Central memory CD8-positive, alpha-beta T cell (primary cell): ENCODE data around the gene HBZ.
"Not testable (repeated sequence)": the region's sequence is repeated elsewhere in the genome, so short reads cannot be mapped to it uniquely, and the experiment has no call there.

ENCODE experiments used
- ATAC-seq: fragments of 150-1000 bp; cut with Tn5 transposase; replicated peaks from 2 replicates; pipeline ENCODE4 v1.10.0; 2022; ENCODE audit warnings: mild to moderate bottlenecking, moderate FRiP score, moderate number of reproducible peaks; ENCODE audit not compliant: poor library complexity, severe bottlenecking; ENCODE audit errors: extremely low read depth
- DNase-seq, 2 donors: peaks; one replicate each; pipeline ENCODE4 v3.0.0; 2021; ENCODE audit warnings: low spot score in 2 of 2
- H3K27ac Mint-ChIP-seq: one replicate; pipeline ENCODE4 v1.8.0; 2022; ENCODE audit warnings: low read depth, mild to moderate bottlenecking, moderate library complexity, mixed read lengths
- H3K27me3 Mint-ChIP-seq: one replicate; pipeline ENCODE4 v1.8.0; 2022; ENCODE audit warnings: mixed read lengths
- H3K36me3 Mint-ChIP-seq: one replicate; pipeline ENCODE4 v1.8.0; 2022; ENCODE audit warnings: mild to moderate bottlenecking, moderate library complexity, mixed read lengths; ENCODE audit not compliant: insufficient read depth
- H3K4me1 Mint-ChIP-seq: one replicate; pipeline ENCODE4 v1.8.0; 2022; ENCODE audit warnings: mixed read lengths
- H3K4me3 Mint-ChIP-seq: one replicate; pipeline ENCODE4 v1.8.0; 2022; ENCODE audit warnings: mild to moderate bottlenecking, moderate library complexity, mixed read lengths
- H3K9me3 Mint-ChIP-seq: one replicate; pipeline ENCODE4 v1.8.0; 2022; ENCODE audit warnings: mixed read lengths

Gene HBZ

GRCh38 chr16:119835-120491 lies 32.5 kb upstream of the HBZ start:
- H3K4me1 Mint-ChIP-seq: peaks cover 19% of the 10 kb centered on the region
- peaks cover 4% of the 10 kb centered on the region for H3K36me3 Mint-ChIP-seq
- DNase-seq: no peak
- H3K4me3 Mint-ChIP-seq: no peak overlapping the region
- no peak overlapping the region for H3K27ac Mint-ChIP-seq
- H3K27me3 Mint-ChIP-seq: no peaks in the 10 kb centered on the region
- no peaks in the 10 kb centered on the region for H3K9me3 Mint-ChIP-seq
- no peak for ATAC-seq

GRCh38 chr16:120756-121155 lies 31.7 kb upstream of the HBZ start:
- Mint-ChIP-seq H3K4me3 (no peak overlapping the region), H3K27me3 (no peaks in the 10 kb centered on the region), H3K9me3 (no peaks in the 10 kb centered on the region), H3K27ac (no peak overlapping the region), H3K4me1 (peaks cover 19% of the 10 kb centered on the region), H3K36me3 (peaks cover 2% of the 10 kb centered on the region)
- DNase-seq (no peak), ATAC-seq (no peak)

GRCh38 chr16:122361-122760 lies 30.1 kb upstream of the HBZ start:
- peak overlapping the region; percentile 83 for H3K27ac Mint-ChIP-seq
- DNase-seq: no peak
- peaks cover 19% of the 10 kb centered on the region for H3K4me1 Mint-ChIP-seq
- ATAC-seq: no peak
- H3K4me3 Mint-ChIP-seq: no peak overlapping the region
- peaks cover 3% of the 10 kb centered on the region for H3K36me3 Mint-ChIP-seq
- no peaks in the 10 kb centered on the region for H3K27me3 Mint-ChIP-seq
- H3K9me3 Mint-ChIP-seq: no peaks in the 10 kb centered on the region

- peak; percentile 76 for ATAC-seq
- H3K9me3 Mint-ChIP-seq, H3K27me3 Mint-ChIP-seq, H3K36me3 Mint-ChIP-seq, DNase-seq, H3K4me3 Mint-ChIP-seq: not testable (repeated sequence)
- Mint-ChIP-seq H3K27ac (peak overlapping the region; percentile 83), H3K4me1 (peaks cover 19% of the 10 kb centered on the region)
Measured at GRCh38 chr16:123558-124350, 28.7 kb upstream of the HBZ start.

GRCh38 chr16:125011-125410 lies 27.4 kb upstream of the HBZ start:
- no peaks in the 10 kb centered on the region for H3K27me3 Mint-ChIP-seq
- ATAC-seq (no peak), DNase-seq (no peak)
- H3K9me3 Mint-ChIP-seq: no peaks in the 10 kb centered on the region
- peaks cover 31% of the 10 kb centered on the region for H3K4me1 Mint-ChIP-seq
- H3K36me3 Mint-ChIP-seq: peaks cover 5% of the 10 kb centered on the region
- no peak overlapping the region for H3K27ac Mint-ChIP-seq
- H3K4me3 Mint-ChIP-seq: no peak overlapping the region

- ATAC-seq (no peak), DNase-seq (no peak)
- H3K4me1 Mint-ChIP-seq: peaks cover 25% of the 10 kb centered on the region
- H3K27me3 Mint-ChIP-seq: no peaks in the 10 kb centered on the region
- H3K36me3 Mint-ChIP-seq: peaks cover 9% of the 10 kb centered on the region
- H3K4me3 Mint-ChIP-seq: no peak overlapping the region
- no peak overlapping the region for H3K27ac Mint-ChIP-seq
- H3K9me3 Mint-ChIP-seq: no peaks in the 10 kb centered on the region
Measured at GRCh38 chr16:129075-129474, 23.4 kb upstream of the HBZ start.

- DNase-seq (no peak), ATAC-seq (no peak)
- Mint-ChIP-seq H3K4me1 (peaks cover 25% of the 10 kb centered on the region), H3K27ac (no peak overlapping the region), H3K9me3 (no peaks in the 10 kb centered on the region), H3K4me3 (no peak overlapping the region), H3K36me3 (peaks cover 10% of the 10 kb centered on the region), H3K27me3 (no peaks in the 10 kb centered on the region)
Measured at GRCh38 chr16:130533-131173, 21.8 kb upstream of the HBZ start.

GRCh38 chr16:132120-132519 lies 20.3 kb upstream of the HBZ start:
- no peak overlapping the region for H3K27ac Mint-ChIP-seq
- no peak overlapping the region for H3K4me3 Mint-ChIP-seq
- ATAC-seq: no peak
- H3K27me3 Mint-ChIP-seq: no peaks in the 10 kb centered on the region
- DNase-seq: no peak
- peaks cover 32% of the 10 kb centered on the region for H3K4me1 Mint-ChIP-seq
- peaks cover 6% of the 10 kb centered on the region for H3K36me3 Mint-ChIP-seq
- H3K9me3 Mint-ChIP-seq: no peaks in the 10 kb centered on the region

GRCh38 chr16:133716-134115 lies 18.7 kb upstream of the HBZ start:
- no peak for DNase-seq
- peaks cover 32% of the 10 kb centered on the region for H3K4me1 Mint-ChIP-seq
- no peaks in the 10 kb centered on the region for H3K27me3 Mint-ChIP-seq
- ATAC-seq: no peak
- peaks cover 12% of the 10 kb centered on the region for H3K36me3 Mint-ChIP-seq
- H3K27ac Mint-ChIP-seq: no peak overlapping the region
- H3K9me3 Mint-ChIP-seq: no peaks in the 10 kb centered on the region
- no peak overlapping the region for H3K4me3 Mint-ChIP-seq

GRCh38 chr16:138049-138417 lies 14.4 kb upstream of the HBZ start:
- Mint-ChIP-seq H3K4me1 (peaks cover 18% of the 10 kb centered on the region), H3K27ac (peak overlapping the region; percentile 96), H3K9me3 (no peaks in the 10 kb centered on the region), H3K4me3 (peak overlapping the region; percentile 83), H3K27me3 (no peaks in the 10 kb centered on the region), H3K36me3 (peaks cover 16% of the 10 kb centered on the region)
- peak in 1 of 2 donors; percentile 17 for DNase-seq
- ATAC-seq: peak; percentile 20

GRCh38 chr16:140175-140857 lies 12.1 kb upstream of the HBZ start:
- H3K4me3 Mint-ChIP-seq: peak overlapping the region; percentile 40
- H3K4me1 Mint-ChIP-seq: peaks cover 7% of the 10 kb centered on the region
- no peak overlapping the region for H3K27ac Mint-ChIP-seq
- no peaks in the 10 kb centered on the region for H3K9me3 Mint-ChIP-seq
- ATAC-seq (no peak), DNase-seq (no peak)
- H3K36me3 Mint-ChIP-seq: peaks cover 14% of the 10 kb centered on the region
- H3K27me3 Mint-ChIP-seq: peaks cover 18% of the 10 kb centered on the region

- H3K36me3 Mint-ChIP-seq: peaks cover 14% of the 10 kb centered on the region
- no peaks in the 10 kb centered on the region for H3K9me3 Mint-ChIP-seq
- no peak overlapping the region for H3K4me3 Mint-ChIP-seq
- no peak overlapping the region for H3K27ac Mint-ChIP-seq
- peaks cover 28% of the 10 kb centered on the region for H3K27me3 Mint-ChIP-seq
- ATAC-seq: no peak
- H3K4me1 Mint-ChIP-seq: no peaks in the 10 kb centered on the region
- DNase-seq: no peak
Measured at GRCh38 chr16:142405-142967, 10.0 kb upstream of the HBZ start.
